GM18507 (cell line): ENCODE measurements around the gene JPH4.

Experiments
- DNase-seq: peaks from one replicate; pipeline ENCODE4 v3.0.0; 2011; ENCODE audit warnings: low read depth; ENCODE audit not compliant: insufficient read length; ENCODE audit errors: extremely low spot score
- FAIRE-seq: peaks from 2 replicates; lab custom pipeline; 2011; peaks lifted over from hg19 to GRCh38; lab: Jason Lieb, UNC

JPH4 gene

GRCh38 chr14:23578560-23579310 is at the start of gene JPH4:
Gene JPH4 (minus strand): TSS chr14:23578790. CDS start chr14:23577453, 1,337 bp downstream.
- FAIRE-seq = no peak
- DNase-seq = no peak

GRCh38 chr14:23627961-23628360 is 49.4 kb upstream of the JPH4 start:
- FAIRE-seq (no peak), DNase-seq (no peak)

- no peak for FAIRE-seq
Observed at GRCh38 chr14:23626946-23627345, 48.4 kb upstream of the JPH4 start.

GRCh38 chr14:23624830-23625404 is 46.3 kb upstream of the JPH4 start:
- DNase-seq (no peak), FAIRE-seq (no peak)

More at GRCh38 chr14:23626946-23627345, 48.4 kb upstream of the JPH4 start:
- no peak for DNase-seq

GRCh38 chr14:23623962-23624361 is 45.4 kb upstream of the JPH4 start:
- FAIRE-seq (no peak), DNase-seq (no peak)

GRCh38 chr14:23622990-23623389 is 44.4 kb upstream of the JPH4 start:
- FAIRE-seq (no peak), DNase-seq (no peak)

- DNase-seq (no peak), FAIRE-seq (no peak)
Observed at GRCh38 chr14:23621932-23622730, 43.5 kb upstream of the JPH4 start.

GRCh38 chr14:23621204-23621931 is 42.8 kb upstream of the JPH4 start:
- FAIRE-seq = no peak

GRCh38 chr14:23620177-23620702 is 41.6 kb upstream of the JPH4 start:
- no peak for DNase-seq
- FAIRE-seq = no peak

More at GRCh38 chr14:23621204-23621931, 42.8 kb upstream of the JPH4 start:
- no peak for DNase-seq

GRCh38 chr14:23618415-23618988 is 39.9 kb upstream of the JPH4 start:
- no peak for FAIRE-seq
- no peak for DNase-seq

- DNase-seq (no peak), FAIRE-seq (no peak)
Observed at GRCh38 chr14:23617539-23617938, 38.9 kb upstream of the JPH4 start.

- no peak for FAIRE-seq
- DNase-seq = no peak
Observed at GRCh38 chr14:23615856-23616255, 37.3 kb upstream of the JPH4 start.

GRCh38 chr14:23614395-23614828 is 35.8 kb upstream of the JPH4 start:
- no peak for FAIRE-seq
- no peak for DNase-seq

- DNase-seq = no peak
- no peak for FAIRE-seq
Observed at GRCh38 chr14:23613242-23614070, 34.9 kb upstream of the JPH4 start.

GRCh38 chr14:23612802-23613201 is 34.2 kb upstream of the JPH4 start:
- no peak for FAIRE-seq

GRCh38 chr14:23612354-23612732 is 33.8 kb upstream of the JPH4 start:
- FAIRE-seq (no peak), DNase-seq (no peak)

More at GRCh38 chr14:23612802-23613201, 34.2 kb upstream of the JPH4 start:
- no peak for DNase-seq

- DNase-seq (no peak), FAIRE-seq (no peak)
Observed at GRCh38 chr14:23610815-23611289, 32.3 kb upstream of the JPH4 start.

GRCh38 chr14:23610090-23610814 is 31.7 kb upstream of the JPH4 start:
- DNase-seq = no peak
- no peak for FAIRE-seq
